Keratinocyte (primary cell): ENCODE results near the gene IL1RAPL1.

Experiments used
- CTCF ChIP-seq, 3 experiments: IDR thresholded peaks in 1 of 3; conservative IDR thresholded peaks in 1 of 3; optimal IDR thresholded peaks in 1 of 3; 2 replicates in 2 of 3; 3 replicates in 1 of 3; pipeline versions ENCODE3 to v1.5.1; 2011; ENCODE audit warnings: low read length in 3 of 3, mild to moderate bottlenecking in 3 of 3, moderate library complexity in 2 of 3, control low read depth in 1 of 3, inconsistent platforms in 1 of 3; ENCODE audit not compliant: insufficient read depth in 2 of 3; ENCODE audit errors: extremely low read depth in 1 of 3
- EZH2 ChIP-seq: IDR thresholded peaks from one replicate; pipeline ENCODE4 v1.6.1; 2012; ENCODE audit warnings: inconsistent platforms, mild to moderate bottlenecking, low read length, moderate library complexity

- no peak for TF ChIP-seq CTCF (optimal IDR thresholded peaks at IDR 0.05 in 1 of 3, IDR thresholded peaks at IDR 0.05 in 1 of 3, conservative IDR thresholded peaks at IDR 0.05 in 1 of 3; ENCODE audit: extremely low read depth in 1 of 3, insufficient read depth in 2 of 3, low read length in 3 of 3)
- no peak for TF ChIP-seq EZH2
Observed at GRCh38 chrX:29813174-29813573, 1225.9 kb downstream of the IL1RAPL1 start.
